T-cell (primary cell): ENCODE measurements around the gene TAOK3. TPM values are rescaled to one million over a fixed set of nuclear protein-coding genes. Genes with fewer than 3 reads are reported as not detected.

Source experiments
- ATAC-seq, 4 experiments: fragments of 200-7000 bp in 3 of 4; fragments of 150-1000 bp in 1 of 4; cut with Tn5 transposase; replicated peaks in 1 of 4; 1 replicate in 3 of 4; 2 replicates in 1 of 4; pipeline ENCODE4 v1.10.0; 2021; ENCODE audit warnings: moderate library complexity in 3 of 4, mild to moderate bottlenecking in 2 of 4, moderate number of reproducible peaks in 1 of 4
- CTCF ChIA-PET, 2 donors: fragments of 300-600 bp; sonication (Branson Sonifier 250); formaldehyde crosslinking; loops; one replicate each; lab custom pipeline; 2022; ENCODE audit warnings: antibody characterized with exemption in 2 of 2; lab: Charles Lee
- POLR2A ChIA-PET, 2 donors: fragments of 300-600 bp; sonication (Branson Sonifier 250); formaldehyde crosslinking; loops; one replicate each; lab custom pipeline; 2022; ENCODE audit warnings: antibody characterized with exemption in 2 of 2; lab: Charles Lee
- DNase-seq, 35 experiments: peaks; one replicate each; pipeline versions ENCODE4 v3.0.0 to v3.0.0-alpha.2; 2013 to 2023
- H3K27ac ChIP-seq: one replicate; pipeline ENCODE4 v1.5.1; 2013; ENCODE audit warnings: low read length
- H3K27me3 ChIP-seq, 2 experiments: replicated peaks in 1 of 2; 1 replicate in 1 of 2; 2 replicates in 1 of 2; pipeline versions ENCODE4 v1.6.1 to v1.7.0; 2013; ENCODE audit warnings: low read length in 1 of 2, mixed read lengths in 1 of 2; ENCODE audit not compliant: control insufficient read depth in 2 of 2, insufficient read depth in 2 of 2; ENCODE audit errors: extremely low read depth in 1 of 2
- H3K36me3 ChIP-seq, 2 donors: 1 replicate in 1 of 2; 2 replicates in 1 of 2; pipeline versions ENCODE4 v1.6.1 to v1.7.0; 2013; ENCODE audit warnings: low read length in 1 of 2; ENCODE audit not compliant: control insufficient read depth in 2 of 2, insufficient read depth in 1 of 2; ENCODE audit errors: extremely low read depth in 1 of 2
- H3K4me1 ChIP-seq, 2 experiments: 1 replicate in 1 of 2; 2 replicates in 1 of 2; pipeline versions ENCODE4 v1.6.1 to v1.7.0; 2013; ENCODE audit warnings: low read length in 2 of 2, mixed read lengths in 1 of 2; ENCODE audit not compliant: insufficient read depth in 2 of 2, control insufficient read depth in 1 of 2; ENCODE audit errors: extremely low read depth in 1 of 2
- H3K4me3 ChIP-seq, 2 donors: 1 replicate in 1 of 2; 2 replicates in 1 of 2; pipeline versions ENCODE4 v1.5.1 to v1.7.0; 2013; ENCODE audit warnings: mild to moderate bottlenecking in 2 of 2, low read length in 1 of 2, moderate library complexity in 1 of 2; ENCODE audit not compliant: control insufficient read depth in 1 of 2; ENCODE audit errors: extremely low read depth in 1 of 2
- H3K9me3 ChIP-seq: 2 replicates; pipeline ENCODE4 v1.7.0; 2013
- H3K27ac Mint-ChIP-seq, 2 donors: one replicate each; pipeline ENCODE4 v1.8.0; 2020 to 2021; ENCODE audit warnings: mild to moderate bottlenecking in 2 of 2, mixed read lengths in 2 of 2
- H3K27me3 Mint-ChIP-seq, 2 donors: one replicate each; pipeline ENCODE4 v1.8.0; 2021 to 2022; ENCODE audit warnings: mixed read lengths in 2 of 2
- H3K36me3 Mint-ChIP-seq: one replicate; pipeline ENCODE4 v1.8.0; 2021; ENCODE audit warnings: mixed read lengths
- H3K4me1 Mint-ChIP-seq, 3 donors: one replicate each; pipeline ENCODE4 v1.8.0; 2020 to 2022; ENCODE audit warnings: mixed read lengths in 3 of 3, mild to moderate bottlenecking in 1 of 3
- H3K4me3 Mint-ChIP-seq, 3 donors: one replicate each; pipeline ENCODE4 v1.8.0; 2020 to 2022; ENCODE audit warnings: mild to moderate bottlenecking in 3 of 3, mixed read lengths in 3 of 3, moderate library complexity in 3 of 3
- H3K9me3 Mint-ChIP-seq, 3 donors: one replicate each; pipeline ENCODE4 v1.8.0; 2020 to 2022; ENCODE audit warnings: mixed read lengths in 3 of 3
- WGBS: methylation state at CpG from one replicate; pipeline ENCODE4 v1.1.5; 2013; ENCODE audit warnings: missing lambda C conversion rate; ENCODE audit not compliant: insufficient coverage; 5-methylcytosine and 5-hydroxymethylcytosine counted together
- total RNA-seq, 35 experiments: library from RNA in 6 of 35; stranded (reverse) in 6 of 35; fragments of 120-200 nt in 1 of 35; gene quantifications; one replicate each; pipeline versions ENCODE4 v1.2.1 to v1.2.4 and lab custom pipeline; 2013 to 2026

TAOK3 gene
- total RNA-seq, 5 donors from 2014 or later (not counting 1 experiment from before 2014, with no cell fraction given) = 58.7 to 93.6 (median 67.4) TPM

GRCh38 chr12:118391424-118391823 is 18.7 kb upstream of the TAOK3 start:
- Mint-ChIP-seq H3K4me3 (no peak overlapping the region), H3K9me3 (no peaks in the 10 kb centered on the region), H3K27me3 (no peaks in the 10 kb centered on the region), H3K27ac (no peak overlapping the region), H3K4me1 (no peaks in the 10 kb centered on the region), H3K36me3 (peaks cover 80% of the 10 kb centered on the region)
- WGBS = 100% methylated on average over 1 of the region's 2 CpGs
- no peaks in the 10 kb centered on the region for H3K4me1 ChIP-seq
- ChIA-PET CTCF (interaction anchor here in 1 of 2 donors (0.5 kb wide), 1 partner anchor 328 kb away, joined by 3 read pairs; no protein-coding TSS in a partner anchor), POLR2A (interaction anchor here in 1 of 2 donors (0.6 kb wide), 1 partner anchor 247 kb away, joined by 4 read pairs; no protein-coding TSS in a partner anchor)
- H3K9me3 ChIP-seq = no peaks in the 10 kb centered on the region
- ATAC-seq (no peak), DNase-seq (no peak)
- no peaks in the 10 kb centered on the region for H3K27me3 ChIP-seq
- H3K4me3 ChIP-seq = no peak overlapping the region
- H3K27ac ChIP-seq = no peak overlapping the region
- peaks cover 17 to 83% of the 10 kb centered on the region in 2 donors for H3K36me3 ChIP-seq

GRCh38 chr12:118377884-118378470 is 5.3 kb upstream of the TAOK3 start:
- Histone ChIP-seq H3K27ac (no peak overlapping the region), H3K4me3 (peak overlapping the region; percentile 58 to 90), H3K36me3 (peaks cover 9 to 28% of the 10 kb centered on the region in 2 donors), H3K27me3 (no peaks in the 10 kb centered on the region), H3K4me1 (peaks cover 24 to 30% of the 10 kb centered on the region in 2 experiments), H3K9me3 (no peaks in the 10 kb centered on the region)
- 0% methylated on average over 2 of the region's 8 CpGs for WGBS
- Mint-ChIP-seq H3K9me3 (no peaks in the 10 kb centered on the region), H3K27me3 (no peaks in the 10 kb centered on the region), H3K4me1 (peaks cover 42 to 45% (median 42%) of the 10 kb centered on the region in 3 donors), H3K4me3 (peak overlapping the region; percentile 95 to 98 (median 96)), H3K27ac (peak overlapping the region; percentile 85 to 97), H3K36me3 (peaks cover 15% of the 10 kb centered on the region)
- ChIA-PET CTCF (interaction anchor here (0.5 to 4.1 kb wide), 16 partner anchors 9 to 1673 kb away, joined by 3 to 64 read pairs (median 3); partner anchors contain the start of gene PEBP1 (in 1 of the 2)), POLR2A (interaction anchor here in 1 of 2 donors (0.6 kb wide), 1 partner anchor 66 kb away, joined by 3 read pairs; no protein-coding TSS in a partner anchor)
- no peak for ATAC-seq
- peak in 34 of 35 experiments; percentile 31 to 80 (median 69) for DNase-seq

DNA sequence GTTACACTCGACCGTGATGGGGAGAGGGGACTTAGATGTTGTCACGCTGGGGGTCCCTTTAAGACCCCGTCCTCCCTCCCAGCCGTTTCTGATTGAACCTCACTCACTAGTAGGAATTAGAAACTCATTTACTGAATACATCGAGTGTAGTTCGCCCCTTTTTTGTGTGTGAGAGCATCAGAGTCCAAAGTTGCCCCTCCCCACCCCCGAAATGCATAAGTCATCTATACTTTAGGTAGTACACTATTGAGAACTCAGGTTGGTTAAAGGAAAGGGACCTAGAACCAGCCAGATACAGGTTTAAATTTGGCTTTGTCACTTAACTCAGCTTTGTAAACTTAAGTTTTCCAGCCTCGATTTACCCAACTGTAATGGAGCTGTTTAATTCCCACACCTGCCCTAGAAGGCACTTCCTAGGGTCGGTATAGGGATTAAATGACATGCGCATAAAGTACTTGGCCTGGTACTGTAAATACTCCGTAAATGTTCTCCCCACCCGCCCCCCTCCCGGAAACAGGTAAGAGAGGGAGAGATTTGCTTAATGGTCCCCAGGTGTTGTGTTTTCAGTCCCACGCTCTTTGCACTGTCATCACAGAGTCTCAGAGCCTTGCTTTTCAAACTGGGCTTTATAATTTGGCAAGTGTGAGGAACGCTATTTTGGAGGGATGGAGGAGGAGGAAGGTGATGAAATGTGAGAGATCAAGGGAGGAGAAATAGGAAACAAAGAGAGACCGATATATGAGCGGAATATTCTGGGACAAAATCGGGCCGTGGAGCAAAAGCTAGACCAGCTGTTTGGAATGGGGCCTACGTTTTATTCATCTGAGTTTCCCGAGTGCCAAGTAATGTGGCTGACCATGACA is 4.5 kb upstream of the TAOK3 start:
- H3K36me3 ChIP-seq = peaks cover 9 to 25% of the 10 kb centered on the region in 2 donors
- H3K4me3 ChIP-seq = peak overlapping the region; percentile 58 to 90
- DNase-seq (peak in 3 of 35 experiments; percentile 2 to 30 (median 7)), ATAC-seq (no peak)
- Mint-ChIP-seq H3K36me3 (peaks cover 15% of the 10 kb centered on the region), H3K9me3 (no peaks in the 10 kb centered on the region), H3K27ac (peak overlapping the region; percentile 96 to 97), H3K4me1 (peaks cover 42 to 47% (median 42%) of the 10 kb centered on the region in 3 donors), H3K27me3 (no peaks in the 10 kb centered on the region), H3K4me3 (peak overlapping the region; percentile 95 to 98 (median 96))
- no peaks in the 10 kb centered on the region for H3K27me3 ChIP-seq
- ChIA-PET POLR2A (interaction anchor here (0.8 to 1.9 kb wide), 2 partner anchors 8 to 18 kb away, joined by 3 to 8 read pairs; no protein-coding TSS in a partner anchor), CTCF (interaction anchor here (0.5 to 4.1 kb wide), 24 partner anchors 8 to 1704 kb away, joined by 3 to 64 read pairs (median 5); partner anchors contain the start of genes PEBP1 (in 1 of the 2), PRKAB1 (in 1 of the 2) and RFC5 (in 1 of the 2))
- 13% methylated on average over 7 of the region's 22 CpGs for WGBS
- H3K9me3 ChIP-seq = no peaks in the 10 kb centered on the region
- H3K27ac ChIP-seq = peak overlapping the region; percentile 50
- peaks cover 24 to 30% of the 10 kb centered on the region in 2 experiments for H3K4me1 ChIP-seq

DNA sequence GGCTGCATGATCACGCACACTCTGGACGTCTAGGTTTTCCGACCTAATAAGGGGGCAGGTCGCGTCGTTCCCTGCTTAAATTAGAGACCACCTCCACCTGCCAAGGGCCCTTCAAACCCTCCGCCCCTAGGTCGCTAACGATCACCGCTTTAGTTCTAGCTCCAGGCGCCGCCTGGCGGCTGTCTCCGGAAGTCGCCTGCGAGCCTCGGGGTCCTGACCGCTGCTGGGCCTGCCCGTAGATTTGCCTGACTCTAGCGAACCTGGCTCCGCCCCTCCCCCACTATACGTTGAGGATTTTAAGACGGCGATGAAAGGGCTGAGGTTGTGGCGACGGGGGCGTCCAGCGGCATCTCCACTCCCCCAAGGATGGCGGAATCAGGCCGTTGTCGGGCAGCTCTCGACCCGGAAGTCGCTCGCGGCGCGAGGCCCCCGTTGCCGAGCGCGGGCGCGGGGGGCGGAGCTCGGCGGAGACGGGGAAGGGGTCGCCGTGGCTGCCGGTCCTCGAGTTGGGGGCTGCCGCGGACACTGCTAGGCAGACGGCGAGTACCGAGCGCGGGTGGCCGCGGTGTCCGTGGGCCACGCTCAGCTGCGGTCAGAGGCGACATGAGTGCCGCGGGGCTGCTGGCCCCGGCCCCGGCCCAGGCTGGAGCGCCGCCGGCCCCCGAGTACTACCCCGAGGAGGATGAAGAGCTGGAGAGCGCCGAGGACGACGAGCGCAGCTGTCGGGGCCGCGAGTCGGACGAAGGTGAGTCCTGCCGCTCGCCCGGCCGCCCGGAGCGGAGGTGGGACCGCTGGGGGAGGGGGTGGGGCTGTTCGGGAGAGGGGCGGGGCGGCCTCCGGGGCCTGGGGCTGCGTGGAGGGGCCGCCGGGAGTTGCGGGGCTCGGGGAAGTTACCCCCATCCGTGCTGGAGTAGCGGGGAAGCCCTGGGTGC is 3.6 kb upstream of the TAOK3 start, which contains the start of gene SUDS3:
SUDS3 (plus strand) TSS at position 467 of the 932 bp plus-strand sequence; CDS start at position 604, 137 bp downstream.
- H3K27me3 ChIP-seq = no peaks in the 10 kb centered on the region
- ATAC-seq (peak; percentile 38 to 60 (median 44)), DNase-seq (peak; percentile 74 to 99 (median 91))
- CTCF ChIA-PET = interaction anchor here (0.5 to 4.1 kb wide), 31 partner anchors 7 to 1705 kb away, joined by 3 to 64 read pairs (median 4); partner anchors contain the start of genes PEBP1 (in 1 of the 2), PRKAB1 (in 1 of the 2), RFC5 (in 1 of the 2) and WSB2 (in 1 of the 2)
- peak within 1 kb of the TSS; percentile 94 for H3K27ac ChIP-seq
- no peaks in the 10 kb centered on the region for H3K9me3 ChIP-seq
- WGBS = under 1% methylated on average over 67 of the region's 102 CpGs
- Mint-ChIP-seq H3K36me3 (peaks cover 10% of the 10 kb centered on the region), H3K9me3 (no peaks in the 10 kb centered on the region), H3K4me1 (peaks cover 42 to 50% (median 49%) of the 10 kb centered on the region in 3 donors), H3K4me3 (peak within 1 kb of the TSS; percentile 95 to 98 (median 96)), H3K27ac (peak within 1 kb of the TSS; percentile 99 to 100), H3K27me3 (no peaks in the 10 kb centered on the region)
- POLR2A ChIA-PET = interaction anchor here (0.8 to 1.9 kb wide), 2 partner anchors 7 to 17 kb away, joined by 3 to 8 read pairs; no protein-coding TSS in a partner anchor
- H3K4me1 ChIP-seq = peaks cover 24 to 36% of the 10 kb centered on the region in 2 experiments
- peaks cover 8 to 16% of the 10 kb centered on the region in 2 donors for H3K36me3 ChIP-seq
- H3K4me3 ChIP-seq = peak within 1 kb of the TSS; percentile 58 to 90

DNA sequence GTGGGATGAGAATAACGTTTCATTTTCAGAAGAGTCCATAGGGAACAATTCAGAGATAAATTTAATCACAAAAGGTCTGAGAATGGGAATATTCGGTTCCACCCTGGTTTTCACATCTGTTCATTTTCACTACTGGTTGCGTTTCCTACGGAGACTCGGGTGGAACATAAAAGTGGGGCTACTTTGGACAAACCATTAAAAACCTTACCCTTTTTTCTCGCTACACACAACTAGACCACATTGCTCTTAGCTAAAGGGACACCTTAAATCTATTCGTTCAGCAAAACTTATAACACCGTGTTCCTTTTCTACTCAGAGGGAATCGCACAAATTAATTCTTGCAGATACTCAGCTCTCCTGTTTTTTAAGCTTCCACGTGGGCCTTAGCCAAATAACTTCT is 2.6 kb upstream of the TAOK3 start:
- CTCF ChIA-PET = interaction anchor here (0.5 to 4.1 kb wide), 24 partner anchors 8 to 1292 kb away, joined by 3 to 64 read pairs (median 4); partner anchors contain the start of genes PEBP1 (in 1 of the 2), PRKAB1 (in 1 of the 2) and WSB2 (in 1 of the 2)
- no peak overlapping the region for H3K4me3 ChIP-seq
- H3K36me3 ChIP-seq = peaks cover 4 to 9% of the 10 kb centered on the region in 2 donors
- H3K9me3 Mint-ChIP-seq = no peaks in the 10 kb centered on the region
- peaks cover 50 to 60% (median 59%) of the 10 kb centered on the region in 3 donors for H3K4me1 Mint-ChIP-seq
- H3K27ac ChIP-seq = no peak overlapping the region
- peaks cover 27 to 40% of the 10 kb centered on the region in 2 experiments for H3K4me1 ChIP-seq
- peak overlapping the region; percentile 99 to 100 for H3K27ac Mint-ChIP-seq
- no peaks in the 10 kb centered on the region for H3K27me3 ChIP-seq
- POLR2A ChIA-PET = interaction anchor here in 1 of 2 donors (1.9 kb wide), 1 partner anchor 16 kb away, joined by 8 read pairs; no protein-coding TSS in a partner anchor
- DNase-seq = no peak
- H3K4me3 Mint-ChIP-seq = peak overlapping the region; percentile 37 to 96 (median 95)
- H3K36me3 Mint-ChIP-seq = peaks cover 6% of the 10 kb centered on the region
- no peaks in the 10 kb centered on the region for H3K27me3 Mint-ChIP-seq
- WGBS = 84% methylated on average over 9 of the region's 10 CpGs
- no peaks in the 10 kb centered on the region for H3K9me3 ChIP-seq
- ATAC-seq = no peak
